Mucosa of gallbladder (tissue), 1 donor: Measurements from ENCODE around the gene INPP4B. TPM values are rescaled to one million over a fixed set of nuclear protein-coding genes. Genes with fewer than 3 reads are reported as not detected.

Experiments
- DNase-seq: peaks from one replicate; pipeline ENCODE4 v3.0.0-alpha.2; 2020; ENCODE audit warnings: low spot score
- total RNA-seq: library from RNA; stranded (reverse); gene quantifications from one replicate; pipeline ENCODE4 v1.2.1, GENCODE V29; 2021
- donor health status: DM: no; HTN: no; CAD: no.

Gene INPP4B
- total RNA-seq, 1 donor from 2014 or later = 16.0 TPM

DNA sequence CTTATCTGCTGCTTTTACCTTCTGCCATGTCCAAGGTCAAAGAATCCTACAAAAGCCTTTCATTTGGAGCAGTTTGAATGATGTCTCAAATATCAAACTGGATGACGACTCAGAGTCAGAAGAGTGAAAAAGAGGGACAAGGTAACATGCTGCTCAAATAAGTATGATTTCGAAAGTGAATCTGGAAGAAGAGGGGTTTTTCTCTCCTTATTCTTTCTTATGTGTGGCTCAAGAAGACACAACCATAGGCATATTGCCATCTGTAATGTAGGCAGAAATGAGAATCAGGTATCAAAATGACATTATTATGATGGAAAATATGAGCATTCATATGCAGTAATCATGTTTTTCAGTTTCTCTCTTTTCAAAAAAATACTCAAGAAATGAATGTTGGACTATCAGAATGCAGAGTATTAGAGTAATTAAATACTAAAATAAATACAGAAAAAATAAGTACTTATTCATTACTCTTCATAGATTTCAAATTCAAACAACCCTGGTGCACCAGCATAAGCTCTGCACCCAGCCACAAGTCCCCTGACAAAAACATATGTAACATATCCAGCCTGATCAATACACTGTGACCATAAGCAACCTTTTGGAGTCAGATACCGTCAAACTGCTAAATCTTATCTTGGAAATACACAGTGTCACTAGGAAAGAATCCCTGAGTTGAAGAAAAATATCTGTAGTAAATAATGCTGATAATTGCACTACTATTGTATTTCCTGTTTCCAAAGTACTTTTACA is 468.6 kb downstream of the INPP4B start:
- no peak for DNase-seq

DNA sequence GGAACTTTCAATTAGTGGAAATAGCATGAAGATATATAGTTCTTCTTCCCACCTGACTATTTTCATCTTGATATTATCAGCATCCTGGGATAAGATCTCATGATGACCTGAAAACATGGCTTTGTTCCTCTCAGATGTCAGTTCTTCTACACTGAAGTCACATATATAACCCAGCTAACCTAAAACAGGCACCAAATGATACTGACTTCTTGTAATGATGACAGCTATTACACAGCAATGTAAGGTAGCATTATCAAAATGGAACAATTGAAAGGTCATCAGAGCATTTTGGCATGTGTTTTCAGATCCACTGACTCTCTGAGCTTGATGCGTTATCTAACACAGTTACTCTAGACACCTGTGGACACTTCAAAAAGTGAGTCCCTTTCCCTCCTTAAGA is 469.9 kb downstream of the INPP4B start:
- DNase-seq = no peak

DNA sequence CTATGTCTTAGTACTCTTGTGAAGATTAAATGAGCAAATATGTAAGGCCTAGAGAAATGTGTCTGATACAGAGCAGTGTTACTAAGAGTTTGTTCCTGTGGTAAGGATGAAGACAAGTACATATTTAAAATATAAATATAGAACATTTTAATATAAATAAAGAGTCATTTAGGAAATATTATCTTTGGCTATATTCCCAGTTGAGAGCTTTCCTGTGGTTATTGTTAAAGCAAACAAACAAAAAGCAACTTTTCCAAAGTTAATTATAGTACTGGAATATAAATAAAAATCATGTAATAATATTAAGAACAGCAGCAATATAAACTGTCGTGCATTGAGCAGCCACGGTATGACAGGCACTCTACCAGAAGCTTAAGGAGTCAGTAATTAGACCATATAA is 472.5 kb downstream of the INPP4B start:
- no peak for DNase-seq

DNA sequence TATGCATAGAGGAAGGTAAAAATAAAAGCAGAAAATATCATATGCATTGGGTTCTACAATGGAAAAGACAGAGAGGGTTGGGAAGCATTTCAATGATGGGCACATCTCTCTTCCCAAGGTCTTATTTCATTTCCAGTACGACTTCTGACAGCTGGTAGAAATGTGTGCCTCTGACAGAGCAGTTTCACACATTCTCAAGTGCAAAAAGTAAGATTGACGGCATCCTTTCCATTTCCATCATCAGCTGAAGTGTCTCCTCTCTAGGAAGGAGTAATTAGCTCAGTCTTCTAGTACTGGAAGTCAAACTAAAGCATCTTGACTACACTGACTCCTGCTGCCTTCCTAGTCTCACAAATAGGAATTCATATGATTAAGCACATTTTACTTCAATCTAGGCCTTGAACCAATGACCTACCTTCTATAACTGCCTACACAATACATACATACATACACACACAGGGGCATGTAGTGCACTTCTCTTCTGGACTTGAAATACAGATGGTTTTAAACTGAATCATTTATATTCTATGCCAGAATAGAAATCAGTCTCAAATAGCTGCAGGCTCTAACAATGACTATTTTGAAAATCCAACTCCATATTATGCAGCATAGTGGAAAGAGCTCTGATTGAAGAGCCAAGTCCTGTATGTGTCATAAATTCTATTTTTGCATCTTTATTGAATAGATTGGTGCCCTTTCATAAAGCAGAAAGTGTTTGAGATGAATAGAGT is 473.4 kb downstream of the INPP4B start:
- no peak for DNase-seq

DNA sequence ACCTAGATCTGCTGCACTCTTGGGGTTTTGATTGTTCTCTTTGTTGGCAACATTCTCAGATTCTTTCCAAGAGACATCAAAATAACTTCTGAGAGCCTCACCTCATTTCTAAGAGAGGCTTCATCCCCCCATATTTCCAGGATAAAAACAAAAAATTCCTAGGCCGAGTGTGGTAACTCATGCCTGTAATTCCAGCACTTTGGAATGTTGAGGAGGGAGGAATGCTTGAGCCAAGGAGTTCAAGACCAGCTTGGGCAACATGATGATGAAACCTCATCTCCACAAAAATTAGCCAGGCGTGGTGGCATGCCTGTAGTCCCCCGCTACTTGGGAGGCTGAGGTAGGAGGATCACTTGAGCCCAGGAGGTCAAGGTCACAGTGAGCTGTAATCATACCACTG is 477.0 kb downstream of the INPP4B start:
- no peak for DNase-seq

DNA sequence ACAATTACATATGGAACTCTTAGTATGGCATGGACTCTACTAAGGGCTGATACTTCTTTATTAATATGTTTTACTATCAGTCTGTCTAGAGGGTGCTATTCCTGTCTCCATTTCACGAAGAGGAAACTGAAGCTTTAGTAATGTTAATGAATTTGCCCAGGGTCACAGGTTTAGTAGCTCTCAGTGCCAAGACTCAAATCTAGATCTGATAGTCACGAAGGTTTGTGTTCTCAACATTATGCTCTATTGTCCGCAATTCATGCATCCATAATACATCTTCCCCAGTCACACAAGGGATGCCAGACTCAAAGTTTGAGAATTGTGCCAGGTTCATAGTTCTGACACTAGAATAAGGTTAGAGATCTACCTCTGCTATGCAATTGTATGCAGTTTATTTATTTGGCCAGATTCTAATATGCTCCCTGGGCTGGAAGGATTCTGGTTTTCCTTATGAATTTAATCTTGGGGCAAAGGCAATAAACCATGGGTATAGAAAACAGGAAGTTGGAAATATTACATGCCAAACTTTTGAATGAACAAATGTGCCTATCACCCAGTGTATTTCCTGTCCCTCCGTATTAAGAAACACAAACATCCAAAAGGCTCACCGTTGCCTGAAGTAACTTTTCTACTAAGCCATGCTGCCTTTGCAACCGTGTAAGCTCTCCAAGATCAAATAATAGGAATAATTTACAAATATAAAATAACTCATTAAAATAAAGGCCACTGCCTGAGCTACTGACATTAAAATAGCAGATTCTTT is 478.5 kb downstream of the INPP4B start:
- no peak for DNase-seq

DNA sequence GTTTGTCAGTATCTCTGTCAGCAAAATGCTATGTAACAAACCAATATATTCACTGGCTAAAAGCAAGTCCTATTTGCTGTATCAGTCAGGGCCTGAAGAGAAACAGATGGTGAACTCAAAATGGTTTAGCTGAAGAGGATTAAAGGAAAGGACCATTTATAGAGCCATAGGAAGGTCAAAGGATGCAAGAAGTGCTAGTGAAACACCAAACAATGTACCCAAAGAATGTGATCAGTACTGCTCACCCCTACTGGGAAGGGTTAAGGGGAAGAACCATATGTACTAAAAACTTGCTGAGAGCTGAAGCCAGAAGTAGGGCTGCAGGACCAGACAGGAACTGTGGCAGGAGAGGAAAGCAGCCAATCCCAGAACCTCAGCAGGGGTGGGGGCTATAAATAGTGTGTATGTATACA is 479.3 kb downstream of the INPP4B start:
- DNase-seq = no peak

DNA sequence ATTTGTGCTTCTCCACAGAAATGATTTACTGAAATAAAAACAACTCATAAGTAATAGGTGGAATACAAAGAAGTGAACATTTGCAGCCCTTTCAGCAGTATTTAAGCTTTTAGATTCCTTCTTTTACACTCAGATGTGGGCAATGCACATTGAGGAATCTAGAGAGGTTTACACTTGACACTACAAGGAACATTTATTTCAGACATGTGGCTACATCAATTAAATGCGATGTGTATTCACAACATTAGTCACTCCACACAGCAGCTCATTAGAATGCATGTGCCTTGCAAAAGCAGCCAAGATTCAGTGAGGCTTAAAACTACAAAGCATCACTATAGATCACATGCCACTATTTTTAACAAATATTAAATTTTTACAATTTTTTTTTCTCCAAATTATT is 480.7 kb downstream of the INPP4B start:
- DNase-seq = no peak

DNA sequence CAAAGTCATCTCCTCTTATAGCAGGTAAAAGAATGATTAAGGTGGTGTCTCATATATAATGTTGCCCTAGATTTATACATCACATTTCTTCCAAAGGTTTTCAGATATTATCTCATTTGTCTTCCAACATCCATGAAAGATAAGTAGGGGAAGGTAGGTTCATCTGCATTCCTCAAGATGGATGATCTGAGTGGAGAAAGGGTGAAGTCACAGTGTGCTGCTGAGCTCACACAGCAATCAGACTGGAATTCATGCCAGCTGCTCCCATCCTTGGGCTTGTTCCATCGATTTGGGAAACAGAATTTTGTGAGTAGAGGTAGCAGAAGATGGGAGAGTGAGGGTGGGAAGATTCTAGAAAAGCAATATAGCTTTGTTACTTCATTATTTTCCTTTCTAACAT is 482.4 kb downstream of the INPP4B start:
- no peak for DNase-seq

DNA sequence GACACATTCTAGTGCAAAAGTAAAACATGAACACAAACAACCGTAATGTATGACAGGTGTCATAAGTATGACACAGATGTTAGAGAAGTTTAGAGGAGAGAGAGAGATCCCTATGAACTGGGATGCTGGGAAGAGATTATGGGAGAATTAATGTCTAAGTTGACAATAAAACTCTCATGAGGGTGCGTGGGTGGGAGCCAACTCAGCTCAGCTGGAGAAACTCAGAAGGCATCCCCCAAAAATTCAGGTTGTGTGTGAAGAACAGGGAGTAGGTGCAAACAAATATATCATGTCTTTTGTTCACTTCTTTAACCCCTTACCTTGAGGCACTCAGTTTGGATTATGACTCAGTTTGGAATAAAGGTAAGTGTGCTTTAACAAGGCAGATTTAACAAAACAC is 484.1 kb downstream of the INPP4B start:
- DNase-seq = no peak

DNA sequence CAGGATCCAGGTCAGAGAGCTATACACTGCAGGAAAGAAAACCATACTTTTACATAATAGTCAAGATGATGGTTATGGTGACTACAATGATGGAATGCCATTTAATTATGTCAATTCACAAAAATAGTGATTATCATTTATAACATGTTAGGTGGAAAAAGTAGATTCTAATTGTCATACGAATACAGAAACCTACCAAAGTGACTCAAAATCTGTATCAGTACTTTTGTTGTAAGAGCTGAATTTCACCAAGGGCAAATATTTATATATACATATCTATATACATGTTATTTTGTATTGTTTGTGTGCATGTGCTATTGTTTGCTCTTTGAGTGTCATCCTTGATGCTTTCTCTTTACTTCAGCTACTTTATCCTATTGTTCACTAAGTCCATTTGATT is 485.4 kb downstream of the INPP4B start:
- DNase-seq = no peak

DNA sequence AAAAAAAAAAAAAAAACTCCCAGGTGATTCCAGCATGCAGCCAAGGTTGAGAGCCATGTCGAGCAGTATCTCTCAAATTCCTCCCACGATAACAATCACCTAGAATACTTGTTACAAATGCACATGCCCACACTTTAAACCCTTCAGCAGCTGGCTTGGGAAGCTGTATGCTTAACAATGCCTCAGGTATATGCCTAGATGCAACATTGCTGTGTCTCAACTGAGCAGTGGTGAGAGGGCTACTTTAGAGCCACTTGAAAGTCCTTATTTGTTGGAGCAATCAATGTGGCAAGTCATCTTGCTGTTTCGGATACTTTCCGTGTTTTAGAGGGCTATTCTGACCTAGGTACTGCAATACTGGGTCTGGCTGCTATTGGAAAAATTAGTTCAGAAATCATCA is 487.4 kb downstream of the INPP4B start:
- DNase-seq = no peak

DNA sequence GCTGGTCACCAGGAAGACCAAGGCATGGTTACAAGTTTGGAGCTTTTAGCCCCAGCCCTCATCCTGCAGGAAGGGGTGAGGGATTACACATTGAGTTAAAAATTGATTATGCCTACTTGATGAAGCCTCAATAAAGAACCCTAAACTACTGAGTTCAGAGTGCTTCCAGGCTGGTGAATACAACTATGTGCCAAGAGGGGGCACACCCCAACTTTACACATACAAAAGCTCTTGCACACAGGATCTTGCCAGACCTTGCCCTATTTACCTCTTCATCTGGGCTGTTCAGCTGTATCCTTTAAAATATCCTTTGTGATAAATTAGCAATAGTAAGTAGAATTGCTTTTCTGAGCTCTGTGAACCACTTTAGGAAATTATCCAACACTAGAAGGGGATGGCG is 489.3 kb downstream of the INPP4B start:
- DNase-seq = no peak

DNA sequence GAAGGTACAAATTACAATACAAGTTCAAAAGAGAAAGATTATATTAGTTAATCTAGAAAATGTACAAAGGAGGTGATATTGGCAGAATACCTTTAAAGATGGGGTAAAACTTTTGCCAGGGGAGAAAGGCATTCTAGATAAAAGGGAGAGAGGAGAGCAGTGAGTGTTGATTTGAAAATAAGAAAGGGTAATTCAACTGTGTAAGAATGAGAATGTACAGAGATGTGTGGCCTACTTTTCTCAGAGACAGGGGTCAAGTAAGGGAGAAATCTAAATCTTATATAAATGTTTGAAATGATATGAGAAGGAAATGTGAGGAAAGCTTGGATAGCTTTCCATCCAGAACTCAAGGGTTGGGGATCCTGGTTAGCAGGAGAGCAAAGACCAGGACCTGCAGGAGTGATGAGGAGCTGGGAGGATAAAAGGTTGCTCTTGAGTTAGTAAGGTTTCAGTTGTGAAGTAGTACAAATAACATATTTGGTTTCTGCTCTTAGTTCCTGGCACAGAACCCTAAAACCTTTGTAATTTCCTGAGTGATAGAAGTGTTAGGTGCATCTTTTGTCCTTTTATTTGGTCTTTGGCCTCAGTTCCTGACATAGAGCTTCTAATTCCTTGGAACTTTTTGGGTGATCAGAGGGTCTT is 489.9 kb downstream of the INPP4B start:
- DNase-seq = no peak

DNA sequence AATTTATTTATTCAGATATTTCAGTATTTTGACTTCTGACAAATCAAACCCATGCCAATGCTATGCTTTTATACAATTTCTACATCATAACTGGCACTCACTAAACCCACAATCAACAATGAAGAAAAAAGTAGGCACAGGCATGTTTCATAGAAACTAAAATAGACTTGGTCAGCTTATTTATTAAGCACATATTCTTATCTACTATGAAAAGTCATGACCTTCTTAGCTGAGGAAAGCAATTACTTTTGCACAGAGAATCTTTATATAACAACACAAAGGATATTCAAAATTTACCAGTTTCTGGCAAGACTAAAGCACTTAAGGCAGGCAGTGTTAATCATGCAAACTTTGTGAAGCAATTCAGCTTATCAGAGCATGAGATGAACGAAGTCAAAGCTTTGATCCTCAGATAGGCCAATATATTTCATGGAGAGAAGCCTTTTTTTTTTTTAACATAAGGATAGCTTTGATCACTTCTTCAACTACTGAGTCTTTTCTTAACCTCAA is 490.6 kb downstream of the INPP4B start:
- DNase-seq = no peak

DNA sequence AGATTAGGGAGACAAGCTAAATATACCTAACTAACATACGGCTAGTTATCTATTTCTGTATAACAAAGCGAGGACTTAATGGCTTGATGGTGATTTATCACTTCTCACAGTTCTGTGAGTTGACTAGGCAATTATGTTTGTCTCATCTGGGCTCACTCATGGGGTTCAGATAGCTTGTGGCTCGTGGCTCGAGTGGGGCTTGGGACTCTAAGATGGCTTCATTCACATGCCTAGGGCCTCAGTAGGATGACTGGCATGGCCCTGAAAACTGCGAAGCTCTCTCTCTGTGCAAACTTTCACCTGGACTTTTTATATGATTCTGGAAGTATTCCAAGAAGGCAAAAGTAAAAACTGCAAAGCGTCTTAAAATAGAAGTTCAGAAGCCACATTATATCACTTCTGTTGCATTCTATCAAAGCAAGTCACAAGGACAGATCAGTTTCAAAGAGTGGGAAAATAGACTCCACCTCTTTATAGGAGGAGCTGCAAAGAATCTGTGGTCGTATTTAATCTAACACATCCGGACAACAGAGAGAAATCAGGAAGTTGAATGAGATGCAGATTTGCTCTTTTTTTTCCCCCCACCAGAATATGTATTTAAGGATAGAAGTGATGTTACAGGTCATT is 491.2 kb downstream of the INPP4B start:
- no peak for DNase-seq

DNA sequence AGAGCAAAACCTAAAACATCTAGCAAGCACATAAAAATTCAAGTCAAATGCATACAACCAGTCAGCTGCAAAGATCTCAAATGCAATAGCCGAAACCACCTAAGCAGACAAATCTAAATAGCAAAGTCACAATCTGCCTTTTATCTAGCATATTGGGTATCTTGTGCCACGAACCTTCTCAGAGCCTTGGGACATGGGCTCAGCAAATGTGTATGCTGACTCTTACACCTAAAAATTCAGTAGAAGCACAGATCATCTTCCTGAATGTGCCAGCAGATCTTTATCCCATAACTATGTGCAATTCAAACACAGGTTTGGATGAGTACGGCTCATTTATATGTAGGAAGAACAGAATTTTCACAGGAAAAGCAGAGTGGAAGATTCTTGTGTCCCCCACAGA is 492.1 kb downstream of the INPP4B start:
- DNase-seq = no peak

DNA sequence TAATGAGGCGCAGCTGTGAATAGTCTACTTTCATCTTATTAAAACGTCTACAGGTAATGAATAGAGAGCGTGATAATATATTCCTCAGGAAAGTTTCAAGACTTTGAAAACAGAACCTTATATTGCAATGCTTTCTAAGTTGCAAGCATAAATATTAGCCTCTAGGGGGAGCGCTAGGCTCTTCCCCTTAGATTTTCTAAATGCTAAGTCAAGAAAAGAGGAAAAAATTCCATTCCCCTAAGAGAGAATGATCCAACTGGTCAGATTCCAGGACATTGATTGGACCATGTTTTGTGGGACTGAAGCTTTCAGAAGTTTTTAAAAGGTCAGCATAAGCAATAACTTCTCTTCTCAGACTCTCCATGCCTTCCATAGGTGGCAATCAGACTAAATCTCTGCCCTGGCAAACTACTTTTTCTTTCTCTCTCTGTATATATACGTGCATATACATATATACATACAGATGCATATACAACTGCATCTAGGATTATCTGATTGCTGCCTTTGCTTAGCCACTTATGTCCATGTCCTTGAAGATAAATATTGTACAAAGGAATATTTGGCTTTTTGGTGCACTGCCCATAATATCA is 492.9 kb downstream of the INPP4B start:
- DNase-seq = no peak

DNA sequence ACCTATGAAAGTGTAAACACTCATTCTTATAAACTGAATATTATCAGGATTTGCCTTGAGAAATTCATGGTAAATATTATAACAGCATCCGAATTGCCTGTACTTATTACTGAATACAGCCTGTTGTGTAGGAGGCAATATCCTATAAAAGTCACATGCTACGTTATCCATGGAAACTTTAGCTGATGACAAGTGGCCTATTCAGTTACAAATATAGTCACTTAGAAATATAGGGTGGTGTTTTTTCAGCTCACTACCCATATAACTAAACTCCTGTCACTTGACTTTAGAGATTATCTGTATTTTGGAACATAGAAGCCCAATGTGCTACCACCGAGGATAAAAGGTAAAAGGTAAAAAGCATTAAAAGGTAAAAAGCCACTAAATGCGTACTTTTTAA is 493.4 kb downstream of the INPP4B start:
- no peak for DNase-seq

DNA sequence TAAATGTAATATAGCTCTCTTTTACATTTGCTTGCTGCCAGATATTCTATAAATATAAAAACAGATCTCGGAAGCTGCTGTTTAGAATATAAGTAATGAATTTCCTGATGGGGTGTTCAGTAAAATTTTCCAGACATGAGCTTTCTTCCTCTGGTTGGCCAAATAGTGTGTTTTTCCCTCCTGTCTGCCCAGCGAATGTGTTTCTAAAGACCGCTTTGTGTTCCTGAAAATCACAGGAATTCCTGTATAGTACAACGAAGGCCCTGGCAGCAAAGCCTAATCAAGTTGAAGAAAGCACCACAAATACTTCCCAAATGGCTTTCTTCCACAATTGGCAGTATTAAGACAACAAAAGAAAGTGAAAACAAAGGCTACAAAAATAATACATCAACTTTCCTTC is 494.1 kb downstream of the INPP4B start:
- DNase-seq = no peak

DNA sequence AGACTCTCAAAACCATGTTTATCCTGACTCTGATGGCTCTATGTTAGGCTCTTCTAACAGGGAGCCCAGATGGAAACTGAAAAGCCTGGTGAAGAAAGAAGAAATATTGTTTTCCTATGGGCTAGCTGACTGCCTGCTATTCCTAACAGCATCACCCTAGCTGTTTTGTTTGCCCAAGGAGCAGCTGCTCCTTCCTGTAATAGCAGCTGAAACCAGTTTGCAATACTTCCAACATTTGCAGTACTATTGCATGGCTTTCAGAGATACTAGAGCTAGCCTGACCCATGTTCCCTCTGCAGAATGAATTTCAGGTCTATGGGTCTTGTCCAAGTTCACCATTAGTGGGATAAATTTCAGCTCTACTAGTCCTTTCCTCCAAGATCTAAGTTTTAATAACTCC is 495.2 kb downstream of the INPP4B start:
- DNase-seq = no peak
